Measurements from ENCODE around the gene SKOR1.

- TF ChIP-seq CTCF (IDR thresholded peaks at IDR 0.05) = no peak
- TF ChIP-seq ATF2 (CRISPR knock-in tag; IDR thresholded peaks at IDR 0.05; ENCODE audit: borderline replicate concordance, low read depth) = no peak
- TF ChIP-seq ZNF138 (CRISPR knock-in tag; conservative IDR thresholded peaks at IDR 0.05) = no peak
- TF ChIP-seq EMX1 (CRISPR knock-in tag; IDR thresholded peaks at IDR 0.05) = no peak
Observed at GRCh38 chr15:67824976-67825880, at the start of gene SKOR1.

Data from WTC11 (cell line).